GM19324 (cell line): Measurements from ENCODE around the gene PLA2G4B.

Source experiments
- ATAC-seq: cut with Tn5 transposase; IDR thresholded peaks from one replicate; pipeline ENCODE4 v1.9.1; 2021; ENCODE audit warnings: mild to moderate bottlenecking, moderate library complexity; ENCODE audit not compliant: unreplicated experiment, low FRiP score

Gene PLA2G4B

DNA sequence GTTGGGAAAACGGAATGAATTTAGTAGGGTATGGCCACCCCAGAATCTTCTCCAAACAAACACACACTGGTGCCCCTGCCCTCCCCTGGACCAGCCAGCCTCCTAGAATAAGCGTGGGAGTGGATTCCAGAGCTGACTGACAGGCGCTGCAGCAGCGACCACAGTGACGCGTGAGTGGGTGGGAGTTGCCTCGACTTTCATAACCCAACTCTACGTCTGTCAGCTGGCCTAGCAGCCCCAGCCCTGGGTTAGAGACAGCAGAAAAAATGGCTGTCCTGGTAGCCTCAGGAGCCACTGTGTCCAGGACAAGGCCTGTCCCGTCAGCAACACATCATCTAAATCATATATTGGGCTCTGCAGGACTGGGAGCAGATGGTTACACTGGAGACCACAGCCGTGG, 10.0 kb downstream of the PLA2G4B start:
- no peak for ATAC-seq

DNA sequence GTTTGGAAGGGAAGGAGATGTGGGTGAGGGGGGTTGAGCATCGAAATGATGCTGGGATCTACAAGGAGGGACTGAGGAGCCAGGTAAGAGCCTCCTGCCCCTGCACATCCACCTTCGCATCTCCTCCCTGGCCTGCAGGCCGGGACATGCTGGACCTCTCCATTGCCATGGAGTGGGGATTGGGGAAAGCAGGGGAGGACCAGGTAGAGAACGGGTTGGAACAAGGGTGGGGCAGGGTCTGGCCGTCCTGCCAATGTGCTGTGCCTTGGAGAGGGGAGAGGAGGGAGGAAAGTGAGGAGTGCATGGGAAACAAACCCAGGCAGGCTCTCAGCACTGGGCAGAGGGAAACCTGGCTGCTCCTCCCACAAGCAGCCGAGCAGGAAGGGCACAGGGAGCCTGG, 10.6 kb downstream of the PLA2G4B start:
- no peak for ATAC-seq

DNA sequence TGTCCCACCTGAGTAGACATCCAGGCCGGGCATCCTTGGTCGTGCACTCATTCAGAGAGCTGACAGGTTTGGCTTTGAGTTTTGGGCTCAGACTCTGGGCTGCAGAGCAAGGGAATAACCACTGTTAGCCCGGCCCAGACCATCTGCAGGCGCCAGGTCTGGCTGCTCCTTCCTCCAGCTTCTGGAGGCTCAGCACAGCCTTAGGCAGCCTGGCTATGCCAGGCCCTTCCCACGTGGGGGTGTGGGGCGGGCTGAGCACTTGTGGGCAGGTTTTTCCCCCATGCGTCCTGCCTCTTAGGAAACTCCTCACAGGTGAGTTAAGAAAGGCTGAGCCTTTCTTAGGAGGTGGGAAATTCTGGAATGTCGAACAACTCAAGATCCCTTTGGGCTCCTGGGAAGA, 11.2 kb downstream of the PLA2G4B start:
- no peak for ATAC-seq

DNA sequence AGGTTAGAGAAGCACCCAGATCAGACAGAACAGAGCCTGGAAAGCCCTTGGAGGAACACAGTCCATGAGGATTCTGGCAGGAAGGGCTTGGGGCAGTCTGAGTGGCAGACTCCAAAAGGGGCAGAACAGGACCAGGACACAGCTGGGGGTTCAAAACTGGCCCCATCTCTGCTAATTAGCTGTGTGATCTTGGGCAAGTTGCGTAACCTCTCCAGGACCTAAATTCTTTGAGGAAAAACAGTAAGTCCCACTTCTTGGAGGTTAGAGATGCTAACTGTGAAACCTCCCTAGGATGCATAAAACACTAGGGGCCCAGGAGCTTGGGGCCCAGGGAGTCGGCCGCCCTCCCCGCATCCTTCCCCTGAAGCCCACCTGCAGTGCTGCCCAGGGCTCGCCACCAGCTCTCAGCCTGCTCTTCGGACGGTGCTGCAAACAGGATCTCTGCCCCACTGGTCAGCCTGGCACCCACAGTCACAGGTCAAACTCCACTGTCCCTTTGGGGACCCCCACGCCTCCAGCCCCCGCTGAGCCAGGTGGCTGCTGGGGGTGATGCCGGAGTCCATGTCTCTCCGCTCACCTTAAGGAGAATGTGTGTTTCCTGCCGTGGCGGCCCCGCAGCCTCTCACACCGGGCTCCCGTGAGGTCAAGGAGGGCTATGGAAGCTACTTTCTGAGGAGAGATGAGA, 12.0 kb downstream of the PLA2G4B start:
- no peak for ATAC-seq

DNA sequence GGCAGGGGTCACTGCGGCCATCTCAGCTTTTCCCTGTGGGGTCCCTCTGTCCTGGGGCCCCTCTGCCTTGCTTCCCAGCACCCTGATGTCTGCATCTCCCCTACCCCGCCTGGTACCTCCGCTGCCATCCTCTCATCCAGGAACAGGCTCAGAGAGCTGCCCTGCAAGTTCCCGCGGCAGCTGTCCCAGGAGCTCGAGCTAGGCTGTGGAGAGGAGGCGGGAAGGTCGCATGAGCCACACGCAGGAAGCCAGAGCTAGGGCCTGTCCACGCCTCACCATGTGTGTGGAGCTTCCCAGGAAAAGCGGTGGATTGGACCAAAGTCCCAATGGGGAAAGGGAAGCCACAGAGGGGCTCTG, 12.5 kb downstream of the PLA2G4B start:
- no peak for ATAC-seq

DNA sequence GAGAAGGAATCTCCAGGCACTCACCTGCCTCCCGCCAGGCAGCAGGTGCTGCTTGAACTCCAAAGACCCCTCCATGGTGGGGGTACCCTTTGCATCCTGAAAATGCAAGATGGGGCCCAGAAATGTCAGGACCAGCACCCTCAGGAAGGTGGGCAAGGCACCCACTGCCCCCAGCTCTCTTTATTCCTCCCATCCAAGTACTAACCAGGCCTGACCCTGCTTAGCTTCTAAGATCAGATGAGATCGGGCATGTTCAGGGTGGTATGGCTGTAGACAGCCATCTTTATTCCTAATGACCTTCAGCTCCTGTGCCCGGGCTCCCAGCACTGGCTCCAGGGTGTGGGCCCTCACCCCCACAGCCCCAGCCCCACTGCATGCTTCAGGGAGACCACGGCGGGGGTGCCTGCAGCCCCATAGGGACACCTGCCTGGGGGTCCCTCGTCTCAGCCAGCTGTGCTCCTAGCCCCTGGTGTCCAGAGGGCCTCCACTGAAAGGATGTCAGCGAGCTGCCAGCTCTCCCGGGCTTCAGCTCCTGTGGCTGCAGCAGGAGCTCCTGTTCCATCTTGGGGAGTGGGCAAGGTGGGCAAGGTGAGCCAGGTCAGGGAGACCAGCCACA, 13.2 kb downstream of the PLA2G4B start:
- ATAC-seq = no peak

DNA sequence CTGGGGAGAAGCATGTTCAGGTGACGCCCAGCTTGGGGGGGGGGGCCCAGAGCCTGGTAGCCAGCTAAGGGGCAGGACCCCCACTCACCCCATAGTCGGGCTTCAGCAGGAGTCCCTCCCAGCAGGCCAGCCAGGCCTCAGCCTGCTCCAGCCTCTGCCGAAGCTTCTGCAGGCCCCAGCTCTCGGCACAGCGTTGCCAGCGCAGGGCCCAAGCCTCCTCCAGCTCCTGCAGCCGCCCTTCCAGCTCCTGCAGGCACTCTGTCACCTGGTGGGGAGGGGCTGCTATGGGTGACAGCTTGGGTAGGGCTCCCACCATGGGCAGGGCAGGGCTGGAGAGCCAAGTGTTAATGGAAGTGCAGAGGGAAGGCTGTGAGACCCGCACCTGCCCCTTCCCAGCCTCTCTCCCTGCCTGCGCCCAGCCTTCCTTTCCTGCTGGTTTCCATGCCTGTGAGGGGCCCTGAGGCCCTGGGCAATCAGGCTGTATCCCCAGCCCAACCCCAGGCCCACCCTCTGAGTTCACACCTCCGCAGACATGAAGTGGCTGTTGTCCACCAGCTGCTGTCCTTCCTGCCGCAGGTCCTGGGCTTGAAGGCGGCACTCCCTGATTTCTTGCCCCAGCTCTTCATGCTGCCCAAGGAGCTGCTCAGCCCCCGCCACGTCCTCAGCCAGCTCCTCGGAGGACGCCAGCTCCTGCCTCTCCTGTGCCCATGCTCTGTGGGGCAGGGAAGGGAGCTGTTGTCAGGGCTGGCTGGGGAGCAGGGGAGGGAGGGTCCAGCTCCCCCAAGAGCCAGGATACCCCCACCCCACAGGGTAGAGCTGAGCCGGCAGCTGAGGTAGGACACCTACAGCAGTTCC, 14.3 kb downstream of the PLA2G4B start:
- ATAC-seq = no peak

DNA sequence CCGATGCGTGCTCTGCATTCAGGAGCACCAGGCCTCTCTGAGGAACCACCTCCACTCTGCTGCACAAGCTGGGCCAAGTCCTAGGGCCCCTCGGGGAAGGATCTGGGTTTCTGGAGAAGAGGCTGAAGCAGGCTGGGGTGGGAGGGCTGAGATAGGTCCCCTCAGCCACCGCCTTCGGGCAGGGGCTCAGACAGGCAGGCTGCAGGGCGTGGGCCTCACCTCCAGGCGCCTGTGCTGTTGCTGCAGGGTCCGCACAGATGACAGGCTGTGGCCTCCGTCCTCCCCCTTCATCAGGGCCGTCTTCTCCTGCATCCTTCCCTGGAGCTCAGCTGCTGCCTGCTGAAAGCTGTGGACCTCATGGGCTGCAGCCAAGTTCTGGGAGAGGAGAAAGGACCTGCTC, 15.2 kb downstream of the PLA2G4B start:
- no peak for ATAC-seq

DNA sequence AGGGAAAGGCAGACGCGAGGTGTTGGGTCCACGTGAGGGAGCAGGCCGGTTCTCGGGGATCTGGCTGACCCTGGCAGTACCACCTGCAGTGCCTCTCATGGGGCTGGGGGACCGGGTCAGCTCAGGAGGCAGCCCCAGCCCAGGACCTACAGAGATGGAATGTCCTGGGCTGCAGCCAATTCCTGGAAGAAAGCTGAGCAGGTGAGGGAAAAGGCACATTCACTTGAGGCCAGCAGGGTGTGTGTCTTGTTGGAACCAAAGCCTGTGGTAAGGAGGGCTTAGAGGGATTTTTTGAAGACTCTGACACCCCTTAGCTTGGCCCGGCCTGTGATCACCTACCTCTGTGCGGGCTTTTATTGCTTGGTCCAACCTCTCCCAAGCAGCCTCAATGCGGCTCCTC, 15.8 kb downstream of the PLA2G4B start:
- no peak for ATAC-seq

DNA sequence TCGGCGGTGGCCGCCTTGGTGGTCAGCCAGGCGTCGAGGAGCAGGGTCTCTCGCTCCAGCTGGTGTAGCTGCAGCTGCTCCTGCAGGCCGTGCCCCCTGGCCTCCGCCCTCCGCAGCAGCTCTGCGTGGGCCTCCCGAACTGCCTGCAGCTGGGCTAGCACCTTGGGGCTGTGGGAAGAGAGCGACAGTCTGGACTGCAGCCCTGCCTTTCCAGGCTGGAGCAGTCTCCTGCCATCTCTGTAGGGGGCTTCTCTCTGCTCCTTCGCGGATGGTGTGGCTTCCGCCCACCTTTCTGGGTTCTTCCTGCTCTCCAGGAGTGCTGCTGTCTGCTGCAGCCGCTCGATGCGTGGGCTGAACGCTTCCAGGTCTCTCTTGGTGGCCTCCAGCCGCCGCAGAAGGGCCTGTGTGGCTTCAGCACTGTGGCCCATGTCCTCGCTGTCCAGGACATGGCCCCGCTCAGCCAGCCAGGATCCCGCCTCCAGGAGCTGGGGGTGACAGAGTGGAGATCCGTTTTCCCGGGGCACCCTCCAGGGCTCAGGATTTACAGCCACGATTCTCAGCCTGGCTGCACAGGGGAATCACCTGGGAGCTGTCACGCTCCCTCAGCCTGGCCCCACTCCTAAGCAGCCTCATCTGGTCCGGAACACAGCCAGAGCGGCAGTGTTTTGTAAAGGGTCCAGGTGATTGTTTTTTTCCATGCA, 16.8 kb downstream of the PLA2G4B start:
- no peak for ATAC-seq

DNA sequence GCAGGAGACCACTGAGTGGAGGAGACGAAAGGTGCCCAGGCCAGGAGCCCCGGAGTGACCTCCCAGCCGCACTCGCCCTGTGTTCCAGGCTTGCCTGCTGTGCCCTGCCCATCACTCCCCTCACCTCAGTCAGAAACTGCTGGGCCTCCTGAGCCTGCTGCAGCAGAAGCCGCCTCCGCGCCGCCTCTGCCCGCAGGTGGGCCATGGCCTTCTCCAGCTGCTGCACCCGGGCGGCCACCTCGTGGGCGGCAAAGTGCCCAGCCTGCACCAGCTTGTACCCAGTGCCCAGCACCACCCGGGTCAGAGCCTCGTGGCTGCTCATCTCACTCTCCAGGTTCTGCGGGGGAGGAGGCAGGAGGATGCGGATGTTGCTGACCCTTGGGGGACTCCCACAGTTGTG, 17.6 kb downstream of the PLA2G4B start:
- no peak for ATAC-seq

DNA sequence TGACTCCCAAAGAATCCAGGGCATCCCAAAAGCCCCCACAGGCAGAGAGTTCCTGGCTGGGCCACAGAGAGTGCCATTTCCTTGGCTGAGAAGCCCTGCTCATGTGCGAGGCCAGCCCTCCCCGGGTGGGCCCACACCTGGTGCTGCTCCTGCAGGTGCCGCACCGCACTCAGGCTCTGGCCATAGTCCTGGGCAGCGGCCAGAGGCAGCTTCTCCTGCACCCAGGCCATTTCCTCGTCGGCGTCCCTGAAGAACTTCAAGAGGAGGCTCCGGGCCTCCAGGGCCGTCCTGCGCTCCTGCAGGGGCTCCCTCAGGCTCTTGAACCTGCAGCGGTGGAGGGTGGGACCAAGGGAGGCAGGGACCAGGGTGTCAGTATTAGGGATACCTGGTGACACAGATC, 18.1 kb downstream of the PLA2G4B start:
- ATAC-seq = no peak

DNA sequence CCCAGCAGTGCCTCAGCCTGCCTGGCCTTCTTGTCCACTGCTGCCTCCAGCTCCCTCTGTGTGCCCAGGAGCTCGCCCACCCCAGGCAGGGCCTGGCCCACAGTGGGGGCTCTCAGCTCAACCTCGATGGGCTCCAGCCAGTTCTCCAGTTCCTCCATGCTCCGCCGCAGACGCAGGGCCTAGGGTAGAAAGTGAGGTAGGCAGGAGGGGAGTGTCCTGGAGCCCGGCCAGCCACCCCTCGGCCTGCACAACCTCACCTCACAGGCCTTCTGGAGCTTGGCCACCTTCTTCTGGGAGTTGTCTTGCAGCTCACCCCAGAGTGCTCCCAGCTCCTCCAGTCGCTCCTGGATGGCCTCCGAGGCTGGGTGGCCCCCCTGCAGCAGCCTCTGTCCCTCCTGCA, 18.7 kb downstream of the PLA2G4B start:
- no peak for ATAC-seq

DNA sequence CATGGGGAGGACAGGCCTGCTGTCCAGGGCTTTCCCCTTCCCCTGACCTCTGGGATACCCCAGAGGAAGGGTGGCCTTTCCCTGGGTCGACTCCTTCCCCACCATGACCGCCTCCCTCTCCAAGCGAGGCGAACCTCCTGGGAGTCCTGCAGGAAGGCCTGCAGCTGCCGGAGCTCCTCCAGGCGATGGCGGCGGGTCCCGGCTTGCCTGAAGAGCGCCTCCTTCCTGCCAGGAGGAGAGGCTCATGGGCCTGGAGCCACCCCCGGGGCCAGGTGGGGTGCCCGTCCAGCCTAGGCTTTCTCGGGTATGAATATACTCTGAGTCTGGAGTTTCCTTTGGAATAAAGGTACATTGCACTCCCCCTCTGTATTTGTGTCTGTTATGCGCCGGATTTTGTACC, 20.1 kb downstream of the PLA2G4B start:
- ATAC-seq = no peak

DNA sequence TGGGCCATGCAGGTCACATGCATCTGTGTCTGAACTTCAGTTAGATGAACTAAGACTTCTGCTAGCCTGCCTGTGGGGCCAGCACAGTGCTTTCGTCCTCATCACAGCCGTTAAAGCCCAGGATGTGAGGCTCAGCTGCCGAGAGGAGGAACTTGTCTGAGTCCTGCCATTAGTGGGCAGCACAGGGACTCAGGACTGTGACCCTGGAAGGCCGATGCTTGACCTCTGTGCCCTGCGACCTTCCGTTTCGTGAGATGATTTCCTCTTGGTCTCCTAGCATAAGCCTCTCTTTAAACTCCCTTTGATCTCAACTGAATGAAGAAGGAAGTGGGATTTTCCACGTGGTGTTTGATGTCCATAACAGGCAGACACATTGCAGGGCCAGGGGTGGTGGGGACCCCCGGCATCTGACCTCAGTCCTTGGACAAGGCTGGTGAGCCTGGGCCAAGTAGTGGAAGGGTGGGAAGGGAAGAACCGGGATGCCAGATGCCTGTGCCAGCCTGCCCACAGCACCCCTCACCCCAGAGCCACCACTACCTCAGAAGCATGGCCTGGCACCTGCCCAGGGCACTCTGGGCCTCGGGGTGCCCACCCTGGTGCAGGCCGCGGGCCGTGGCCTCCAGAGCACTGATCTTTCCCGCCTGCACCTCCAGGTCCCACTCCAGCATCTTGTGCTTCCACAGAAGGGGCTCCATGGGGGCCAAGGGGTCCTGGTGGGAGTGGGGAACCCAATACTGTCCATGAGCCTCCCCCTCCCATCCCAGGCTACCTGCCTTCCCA, 21.6 kb downstream of the PLA2G4B start:
- no peak for ATAC-seq

DNA sequence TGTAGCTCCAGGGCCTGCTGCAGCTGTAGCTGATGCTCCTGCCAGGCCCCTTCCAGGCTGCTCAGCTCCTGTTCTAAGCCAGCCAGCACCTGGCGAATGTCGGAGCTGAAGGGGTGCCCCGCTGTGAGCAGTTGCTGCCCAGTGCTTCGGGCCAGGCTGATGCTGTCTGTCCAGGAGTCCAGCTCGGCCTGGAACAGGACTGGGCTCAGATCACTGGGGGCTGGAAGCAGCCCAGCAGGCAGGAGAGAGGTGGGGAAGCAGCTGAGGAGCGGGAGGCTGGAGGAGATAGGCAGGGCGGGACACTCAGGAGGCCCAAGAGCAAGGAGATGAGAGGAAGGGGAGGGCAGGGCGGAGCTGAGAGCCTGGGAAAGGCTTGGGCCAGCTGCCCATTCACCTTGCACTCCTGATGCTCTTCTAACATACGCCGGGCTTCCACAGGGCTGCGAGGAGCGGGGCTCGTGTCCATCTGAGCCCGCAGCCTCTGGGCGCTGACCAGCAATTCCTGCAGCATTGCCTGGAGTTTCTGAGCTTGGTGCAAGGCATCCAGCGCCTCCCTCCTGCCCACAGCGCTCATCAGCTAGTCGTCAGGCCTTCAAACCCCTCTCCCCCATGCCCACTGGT, 23.2 kb downstream of the PLA2G4B start:
- ATAC-seq = no peak

DNA sequence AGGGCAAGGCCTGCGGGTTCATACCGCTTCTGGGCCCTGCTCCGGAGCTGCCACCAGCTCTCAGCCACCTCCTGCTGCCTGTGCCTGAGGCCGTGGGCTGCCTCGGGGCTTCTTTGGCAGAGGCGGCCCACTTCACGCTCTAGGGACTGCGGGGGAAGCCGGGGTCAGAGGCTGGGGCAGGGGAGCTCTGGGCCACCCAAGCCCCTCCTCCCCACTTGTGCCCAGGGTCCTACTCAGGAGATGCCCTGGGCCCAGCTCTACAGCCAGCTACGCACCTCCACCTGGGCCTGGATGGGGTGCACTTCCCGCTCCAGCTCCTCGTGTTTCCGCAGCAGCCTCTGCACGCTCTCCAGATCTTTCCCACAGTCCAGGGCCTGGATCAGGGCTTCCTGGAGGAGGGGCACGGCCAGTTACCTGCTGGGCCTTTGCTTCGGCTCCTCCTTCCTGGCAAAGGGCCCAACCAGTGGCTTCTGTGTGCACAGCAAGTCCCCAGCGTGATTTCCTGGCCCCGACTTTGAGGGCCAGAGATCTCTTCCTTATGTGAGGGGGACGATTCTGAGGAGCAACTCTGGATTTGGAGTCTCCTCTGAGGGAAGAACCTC, 24.0 kb downstream of the PLA2G4B start:
- ATAC-seq = no peak

DNA sequence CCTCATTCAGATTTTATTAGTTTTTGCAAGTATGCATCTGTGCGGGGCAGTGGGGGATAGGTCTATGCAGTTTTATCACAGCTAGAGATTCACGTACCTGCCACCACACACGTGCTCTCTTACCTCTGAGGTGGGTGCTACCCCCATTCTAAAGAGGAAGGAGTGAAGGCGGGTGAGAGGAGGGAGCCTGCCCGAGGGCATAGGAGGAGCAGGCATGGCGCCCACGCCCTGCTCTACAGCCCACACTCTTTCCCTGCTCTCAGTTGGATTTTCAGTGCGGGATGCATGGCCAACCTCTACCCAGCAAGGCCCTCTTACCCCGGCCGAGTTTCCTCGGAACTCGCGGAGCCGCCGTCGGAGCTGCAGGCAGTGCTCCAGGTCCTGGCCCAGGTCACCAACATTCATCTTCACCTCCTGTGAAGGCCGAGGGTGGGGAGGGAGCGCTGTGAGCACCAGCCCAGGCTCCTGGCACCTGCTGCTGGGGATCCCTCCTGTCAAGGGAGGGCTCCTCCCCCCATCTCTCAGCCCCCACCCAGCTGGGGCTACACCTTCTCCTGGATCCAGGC, 26.9 kb downstream of the PLA2G4B start:
- ATAC-seq = no peak

DNA sequence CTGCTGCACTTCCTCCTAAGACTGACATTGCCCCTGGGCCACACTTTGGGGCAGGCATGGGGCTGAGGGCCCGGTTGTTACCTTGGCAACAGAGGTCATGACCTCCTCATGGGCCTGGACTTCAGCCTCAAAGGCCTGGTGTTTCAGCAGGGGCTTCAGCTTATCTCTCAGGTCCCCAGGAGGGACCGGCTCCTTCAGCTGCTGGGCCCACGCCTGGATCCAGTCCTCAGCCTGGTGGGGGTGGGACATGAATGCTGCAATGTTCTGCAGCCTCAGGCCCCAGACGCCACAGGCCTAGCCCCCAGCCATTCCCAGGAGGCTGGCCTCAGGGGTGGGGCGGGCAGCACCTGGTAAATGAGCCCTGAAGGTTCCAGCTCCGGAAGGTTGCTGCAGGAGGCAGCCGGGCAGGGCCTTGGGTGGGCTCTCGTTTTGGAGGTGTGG, 27.6 kb downstream of the PLA2G4B start:
- ATAC-seq = no peak
